HCT116 (cell line): ENCODE measurements around the gene WNT5B. TPM values are rescaled to one million over a fixed set of nuclear protein-coding genes. Genes with fewer than 3 reads are reported as not detected.
"Not testable (repeated sequence)": the region's sequence is repeated elsewhere in the genome, so short reads cannot be mapped to it uniquely, and the experiment has no call there.

Source experiments
- ATAC-seq: fragments of 200-7000 bp; cut with Tn5 transposase; 2 replicates; pipeline ENCODE4 v1.9.1; 2020; ENCODE audit warnings: mild to moderate bottlenecking, moderate library complexity
- BruUV-seq: library from RNA; stranded (reverse); fragments of 400-500 nt; replicated peaks from 2 replicates; lab custom pipeline; 2021; lab: Mats Ljungman, UMichigan
- CTCF ChIA-PET: fragments of 300-600 bp; sonication (Branson Sonifier 250); formaldehyde crosslinking; loops from one replicate; lab custom pipeline; 2021; ENCODE audit warnings: antibody characterized with exemption; lab: Charles Lee
- POLR2A ChIA-PET: fragments of 300-600, 350-600 bp; sonication (Branson Sonifier 250); formaldehyde crosslinking; loops from one replicate; lab custom pipeline; 2021; ENCODE audit warnings: antibody characterized with exemption; lab: Charles Lee
- RAD21 ChIA-PET, 2 experiments: fragments of 300-600 bp; sonication (Branson Sonifier 250); formaldehyde crosslinking; loops; one replicate each; lab custom pipeline; 2023; ENCODE audit warnings: low total read pairs in 2 of 2; ENCODE audit not compliant: uncharacterized antibody in 2 of 2, unreplicated experiment in 2 of 2, low non-redundant PET in 1 of 2; lab: Charles Lee
- DNase-seq: peaks from one replicate; pipeline ENCODE4 v3.0.0-alpha.2; 2010; ENCODE audit warnings: low read depth, low spot score
- H2AFZ ChIP-seq: fragments of 200-600 bp; shearing (Covaris generic), sonication (generic); 2 replicates; pipeline ENCODE4 v1.6.1; 2017; ENCODE audit warnings: low read depth, mixed run types, mixed read lengths, antibody characterized with exemption, low read length; ENCODE audit not compliant: poor library complexity, severe bottlenecking
- H3K27ac ChIP-seq: 2 replicates; pipeline ENCODE4 v1.5.1; 2012; ENCODE audit warnings: low read depth, low read length
- H3K27me3 ChIP-seq: fragments of 200-600 bp; sonication (generic); 2 replicates; pipeline ENCODE4 v1.6.1; 2016; ENCODE audit warnings: mixed run types, low read length, mixed read lengths; ENCODE audit not compliant: insufficient read depth
- H3K36me3 ChIP-seq, 2 experiments: fragments of 200-500 bp in 1 of 2; fragments of 200-600 bp in 1 of 2; sonication (Bioruptor generic) in 1 of 2; sonication (generic) in 1 of 2; 2 replicates each; pipeline versions ENCODE4 v1.5.1 to v1.6.1; 2014 to 2016; ENCODE audit warnings: low read length in 2 of 2, inconsistent platforms in 1 of 2, mixed read lengths in 1 of 2, mixed run types in 1 of 2; ENCODE audit not compliant: insufficient read depth in 2 of 2, control insufficient read depth in 1 of 2
- H3K4me1 ChIP-seq, 2 experiments: fragments of 200-600 bp in 1 of 2; sonication (generic) in 1 of 2; 2 replicates each; pipeline versions ENCODE4 v1.5.1 to v1.6.1; 2012 to 2017; ENCODE audit warnings: low read length in 2 of 2, inconsistent platforms in 1 of 2, mild to moderate bottlenecking in 1 of 2, mixed read lengths in 1 of 2, mixed run types in 1 of 2, moderate library complexity in 1 of 2; ENCODE audit not compliant: insufficient read depth in 2 of 2, control insufficient read depth in 1 of 2
- H3K4me2 ChIP-seq: fragments of 200-600 bp; sonication (generic); 2 replicates; pipeline ENCODE4 v1.6.1; 2017; ENCODE audit warnings: mixed run types, low read length, mixed read lengths
- H3K4me3 ChIP-seq, 2 experiments: fragments of 200-600 bp in 1 of 2; sonication (generic) in 1 of 2; replicated peaks in 1 of 2; 2 replicates each; pipeline ENCODE4 v1.5.1; 2011 to 2016; ENCODE audit warnings: low read length in 2 of 2, control low read depth in 1 of 2, low read depth in 1 of 2, mild to moderate bottlenecking in 1 of 2, mixed read lengths in 1 of 2, mixed run types in 1 of 2
- H3K79me2 ChIP-seq: fragments of 200-600 bp; sonication (generic); 2 replicates; pipeline ENCODE4 v1.6.1; 2017; ENCODE audit warnings: mild to moderate bottlenecking, mixed run types, low read length, moderate library complexity, mixed read lengths; ENCODE audit not compliant: insufficient read depth
- H3K9ac ChIP-seq: fragments of 200-600 bp; sonication (generic); 2 replicates; pipeline ENCODE4 v1.6.1; 2016; ENCODE audit warnings: low read length, mixed read lengths
- H3K9me2 ChIP-seq: fragments of 200-600 bp; sonication (generic), shearing (Covaris generic); 2 replicates; pipeline ENCODE4 v1.6.1; 2017; ENCODE audit warnings: mixed run types, mild to moderate bottlenecking, moderate library complexity; ENCODE audit not compliant: insufficient read depth
- H3K9me3 ChIP-seq, 2 experiments: fragments of 200-500 bp in 1 of 2; fragments of 200-600 bp in 1 of 2; sonication (Bioruptor generic) in 1 of 2; sonication (generic) in 1 of 2; 2 replicates each; pipeline ENCODE4 v1.6.1; 2014 to 2017; ENCODE audit warnings: low read length in 2 of 2, mixed read lengths in 2 of 2, inconsistent platforms in 1 of 2, low read depth in 1 of 2, mild to moderate bottlenecking in 1 of 2, mixed run types in 1 of 2, moderate library complexity in 1 of 2; ENCODE audit not compliant: control insufficient read depth in 1 of 2, insufficient read depth in 1 of 2
- H4K20me1 ChIP-seq: fragments of 200-600 bp; sonication (generic), shearing (Covaris generic); 2 replicates; pipeline ENCODE4 v1.6.1; 2017; ENCODE audit warnings: mixed run types, mild to moderate bottlenecking, moderate library complexity; ENCODE audit not compliant: insufficient read depth
- EZH2 ChIP-seq: fragments of 200-600 bp; sonication (generic); IDR thresholded peaks from 2 replicates; pipeline ENCODE4 v1.6.1; 2017; ENCODE audit warnings: antibody characterized with exemption, mixed run types
- EZH2phosphoT487 ChIP-seq: fragments of 200-600 bp; IDR thresholded peaks from 2 replicates; pipeline ENCODE4 v1.6.1; 2018; ENCODE audit warnings: antibody characterized with exemption, borderline replicate concordance
- JUND ChIP-seq: IDR thresholded peaks from 2 replicates; pipeline ENCODE4 v1.6.1; 2012
- MAX ChIP-seq: IDR thresholded peaks from 2 replicates; pipeline ENCODE4 v1.6.1; 2012
- intact Hi-C: fragments of 100-400 bp; cut with micrococcal nuclease; formaldehyde crosslinking; loops from 2 replicates; pipeline ENCODE4 v1.10.0; 2022
- total RNA-seq: library from RNA; stranded (reverse); gene quantifications from one replicate; pipeline ENCODE4 v1.2.1, GENCODE V29; 2021; ENCODE audit not compliant: unreplicated experiment

WNT5B gene
- total RNA-seq, 1 experiment from 2014 or later = 0.52 TPM

- BruUV-seq = no TSS peak
- no peak for DNase-seq
- H3K27me3 ChIP-seq = no peaks in the 10 kb centered on the region
- H3K79me2 ChIP-seq = peaks cover 69% of the 10 kb centered on the region
- H3K9ac ChIP-seq = no peak overlapping the region
- intact Hi-C loops = no loop called here
- CTCF ChIA-PET = no interaction called here
- H3K4me2 ChIP-seq = peak overlapping the region; percentile 90; the same call in 1 of the 2 replicates
- no peaks in the 10 kb centered on the region for H3K9me3 ChIP-seq
- no peak for ATAC-seq
- no peaks in the 10 kb centered on the region for H3K9me2 ChIP-seq
- TF ChIP-seq EZH2 (no peak), EZH2phosphoT487 (no peak), MAX (no peak), JUND (no peak)
- H3K4me1 ChIP-seq = peaks cover 12 to 15% of the 10 kb centered on the region in 2 experiments
- RAD21 ChIA-PET = no interaction called here
- H3K4me3 ChIP-seq = no peak overlapping the region
- POLR2A ChIA-PET = no interaction called here
- H3K36me3 ChIP-seq = no peaks in the 10 kb centered on the region; a peak in 1 of 4 replicates
- no peak overlapping the region for H3K27ac ChIP-seq
- no peak overlapping the region for H2AFZ ChIP-seq
- peaks cover 12% of the 10 kb centered on the region; the same call in 1 of the 2 replicates for H4K20me1 ChIP-seq
Measured at GRCh38 chr12:1692895-1693610, 64.0 kb downstream of the WNT5B start.

- H3K9me3 ChIP-seq, CTCF ChIA-PET, RAD21 ChIA-PET, H3K36me3 ChIP-seq, H3K4me2 ChIP-seq, H3K9me2 ChIP-seq, H3K4me3 ChIP-seq, ATAC-seq, BruUV-seq, H2AFZ ChIP-seq, H3K27me3 ChIP-seq, H3K9ac ChIP-seq, DNase-seq, POLR2A ChIA-PET, H3K4me1 ChIP-seq, intact Hi-C loops, H3K27ac ChIP-seq: not testable (repeated sequence)
- H3K79me2 ChIP-seq = peaks cover 90% of the 10 kb centered on the region
- H4K20me1 ChIP-seq = peaks cover 20% of the 10 kb centered on the region; the same call in 1 of the 2 replicates
Measured at GRCh38 chr12:1695097-1695496, 66.1 kb downstream of the WNT5B start.
